NCI-H748 treated with DMSO at 0.1 percent for 48 hours (cell line): ENCODE results near the gene RBMS3.

Experiments
- DNase-seq: peaks from one replicate; lab custom pipeline; 2025; lab: John Stamatoyannopoulos, UW

RBMS3 gene

DNA sequence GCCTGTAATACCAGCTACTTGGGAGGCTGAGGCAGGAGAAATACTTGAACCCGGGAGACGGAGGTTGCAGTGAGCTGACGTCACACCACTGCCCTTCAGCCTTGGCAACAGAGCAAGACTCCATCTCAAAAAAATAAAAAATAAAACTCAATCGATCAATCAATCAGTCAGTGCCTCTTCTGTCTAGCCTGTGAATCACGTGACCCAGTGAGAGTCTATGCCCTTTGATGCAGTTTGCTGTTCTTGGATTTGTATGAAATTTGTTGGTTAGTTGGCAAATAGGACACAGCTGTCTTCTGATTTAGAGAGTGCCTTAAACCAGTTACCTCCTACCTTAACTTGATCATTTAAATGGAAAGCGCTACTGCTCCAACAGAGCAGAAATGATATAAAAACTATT, 3.6 kb upstream of the RBMS3 start:
- no peak for DNase-seq

DNA sequence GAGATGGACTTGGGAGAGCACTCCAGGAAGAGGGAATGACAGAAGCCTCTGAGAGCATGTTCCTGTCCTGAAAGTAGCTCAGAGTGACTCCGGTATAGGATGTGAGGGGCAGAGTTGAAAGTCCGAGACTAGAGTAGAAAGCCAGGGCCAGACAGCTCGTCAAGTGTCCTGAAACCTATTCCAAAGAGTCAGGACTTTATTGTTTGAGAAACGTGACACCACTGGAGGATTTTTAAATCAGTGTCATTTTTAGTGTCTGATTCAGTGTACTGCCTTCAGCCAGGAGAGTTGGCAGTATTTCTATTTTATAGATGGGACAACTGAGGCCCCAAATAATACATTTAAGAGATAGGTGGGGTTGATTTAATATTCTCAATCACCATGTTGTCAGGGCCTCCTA, 1.6 kb upstream of the RBMS3 start:
- DNase-seq: no peak

DNA sequence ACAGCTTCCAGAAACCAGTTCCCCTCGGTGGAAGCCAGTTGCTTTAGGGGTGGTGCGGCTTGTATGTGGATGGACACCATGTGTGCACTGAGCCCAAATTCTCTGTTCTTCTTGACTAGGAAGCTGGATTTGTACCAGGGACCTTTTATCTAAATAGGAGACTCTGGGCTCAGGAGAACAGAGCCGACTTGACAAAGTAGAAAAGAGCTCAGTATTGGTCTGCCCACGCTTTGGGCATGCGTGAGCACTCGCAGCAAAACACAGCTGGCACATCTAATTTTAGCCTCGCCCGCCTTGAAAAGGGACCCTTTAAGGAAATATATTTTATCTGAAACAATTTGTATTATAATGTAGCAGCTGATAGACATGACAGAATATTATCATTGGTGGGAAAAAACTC, 1.1 kb upstream of the RBMS3 start:
- no peak for DNase-seq

DNA sequence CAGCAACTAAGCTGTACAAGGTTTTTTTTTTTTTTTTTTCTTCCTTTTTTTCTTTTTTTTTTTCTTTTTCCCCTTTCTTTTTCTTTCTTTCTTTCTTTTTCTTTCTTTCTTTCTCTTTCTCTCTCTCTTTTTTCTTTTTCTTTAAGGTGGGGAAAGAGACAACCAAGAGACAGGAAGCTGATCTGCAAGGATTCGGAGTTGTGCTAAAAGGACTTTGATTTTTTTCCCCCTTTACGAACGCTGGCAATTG, 148 bp downstream of the RBMS3 start:
- no peak for DNase-seq

DNA sequence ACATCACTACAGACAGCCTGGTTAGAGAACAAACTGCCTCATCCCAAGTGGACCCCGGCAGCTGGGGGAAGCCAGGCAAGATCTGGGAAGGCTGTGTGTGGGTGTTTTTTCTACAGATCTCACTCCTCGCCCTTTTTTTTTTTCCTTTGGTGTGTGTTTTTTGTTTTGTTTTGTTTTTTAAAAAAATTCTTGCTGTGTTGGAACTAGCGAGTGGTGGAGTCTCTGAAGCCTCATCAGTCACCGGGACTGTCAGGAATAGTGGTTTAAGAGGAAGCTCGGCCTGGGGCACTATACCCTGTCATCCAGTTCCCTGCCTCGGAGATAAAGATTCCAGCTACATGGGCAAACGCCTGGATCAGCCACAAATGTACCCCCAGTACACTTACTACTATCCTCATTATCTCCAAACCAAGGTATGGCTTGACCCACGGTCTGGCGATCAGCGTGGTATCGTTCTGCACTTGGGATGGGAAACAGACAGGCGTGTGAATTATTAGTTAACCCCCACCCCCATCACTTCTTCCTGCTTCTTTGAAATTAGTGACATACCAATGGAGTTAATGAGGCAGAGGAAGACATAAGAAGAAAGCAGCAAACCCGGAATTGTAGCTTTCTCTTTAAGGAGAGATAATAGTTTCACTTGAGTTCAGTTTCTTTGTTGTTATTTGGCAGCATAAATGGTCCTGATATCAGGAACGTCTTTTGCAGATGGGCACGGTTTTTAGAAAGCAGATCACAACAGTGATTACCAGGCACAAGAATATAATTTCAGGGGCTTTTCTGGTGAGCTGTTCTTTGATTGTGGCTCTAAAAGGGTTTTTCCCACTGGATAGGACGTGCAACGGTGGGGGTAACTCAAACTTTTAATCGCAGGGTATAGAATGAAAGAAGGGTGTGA, 722 bp downstream of the RBMS3 start:
- DNase-seq: no peak

DNA sequence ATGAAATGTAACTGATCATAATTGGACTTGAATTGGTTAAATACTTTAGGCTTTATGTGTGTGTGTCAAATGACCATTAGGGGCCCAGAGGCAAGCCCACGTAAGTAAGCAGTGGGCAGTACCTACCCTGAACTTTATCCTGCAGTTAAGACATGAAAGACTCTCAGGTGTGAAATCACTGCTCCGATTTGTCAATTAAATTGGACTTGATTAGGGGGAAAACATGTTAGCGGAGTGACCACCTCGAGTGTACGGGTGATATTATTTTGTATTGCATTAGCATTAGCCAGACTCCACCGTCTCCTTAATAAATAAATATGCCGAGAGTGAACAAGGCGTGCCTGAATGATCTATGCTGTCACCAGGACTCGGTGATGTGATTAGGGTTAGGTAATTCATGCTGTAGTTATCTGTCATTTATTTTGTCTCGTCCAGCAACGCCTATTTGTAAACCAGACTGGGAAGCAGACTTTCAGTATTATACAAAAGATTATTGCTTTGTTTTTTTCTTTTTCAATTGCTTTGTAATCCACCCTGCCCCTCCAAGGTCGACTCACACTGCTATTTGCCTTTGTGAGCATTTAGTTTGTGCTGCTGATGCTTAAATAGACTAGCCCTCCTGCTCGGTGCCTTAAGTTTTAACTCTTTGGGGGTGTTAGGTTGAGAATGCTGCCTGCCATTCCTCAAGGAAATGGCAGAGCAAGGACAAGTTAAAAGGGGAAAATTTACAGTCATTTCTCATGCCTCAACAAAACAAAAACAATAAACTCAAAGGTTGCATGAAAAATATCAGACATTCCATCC, 1.8 kb downstream of the RBMS3 start:
- DNase-seq: no peak

DNA sequence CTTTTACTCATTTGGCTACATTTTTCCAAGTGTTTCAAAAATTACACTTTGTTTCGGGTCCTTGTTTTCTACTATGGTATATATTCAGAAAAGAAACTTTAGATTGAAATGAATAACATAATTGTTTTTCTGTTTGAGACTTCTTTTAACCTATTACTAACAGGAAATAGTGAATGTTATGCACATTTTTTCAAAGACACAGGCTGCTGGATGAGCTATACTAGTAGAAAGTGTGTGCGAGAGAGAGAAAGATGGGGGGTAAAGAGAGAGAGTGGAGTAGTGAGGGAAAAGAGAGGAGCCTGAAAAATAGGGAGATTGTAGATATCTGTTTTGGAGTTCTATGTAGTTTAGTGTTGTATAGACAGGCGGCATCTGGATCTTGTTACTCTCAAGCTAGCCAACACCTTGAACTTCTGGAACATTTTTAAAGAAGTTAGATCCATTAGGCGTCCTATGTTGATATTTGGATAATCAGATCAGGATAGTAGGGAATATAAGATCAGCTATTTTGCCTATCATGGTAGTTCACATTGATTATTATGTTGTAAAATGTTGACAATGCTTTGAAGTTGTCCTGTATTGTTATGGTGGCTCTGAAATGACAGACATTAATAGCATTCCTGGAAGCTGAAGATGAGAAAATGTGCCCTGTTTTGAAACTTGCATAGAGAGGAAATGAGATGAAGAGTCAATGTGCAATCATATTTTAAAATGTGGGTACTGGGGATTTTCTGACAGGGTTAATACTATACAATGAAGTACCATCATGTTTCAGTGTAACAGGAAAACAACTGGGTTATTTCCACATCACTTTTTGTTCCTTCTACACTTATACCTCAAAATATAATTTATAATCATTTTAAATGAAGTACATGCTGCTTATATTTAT, 2.6 kb downstream of the RBMS3 start:
- no peak for DNase-seq

DNA sequence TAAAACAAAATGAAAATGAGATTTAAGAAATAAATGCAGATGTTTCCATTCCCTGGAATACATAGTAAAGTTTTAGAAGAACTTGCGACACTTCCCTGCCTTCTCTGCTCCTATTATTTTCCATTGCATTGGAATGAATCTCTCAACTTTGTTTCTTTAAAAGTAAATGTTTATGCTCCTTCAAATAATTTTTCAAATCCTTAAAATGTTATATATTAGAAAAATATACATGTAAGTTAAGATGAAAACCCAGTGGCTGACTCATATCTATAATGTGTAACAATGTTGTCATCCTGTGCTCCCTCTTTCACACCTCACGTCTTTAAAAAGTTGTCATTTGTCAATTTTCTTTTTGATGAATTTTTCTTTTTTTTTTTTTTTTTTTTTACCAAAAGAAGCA, 3.6 kb downstream of the RBMS3 start:
- DNase-seq: no peak

DNA sequence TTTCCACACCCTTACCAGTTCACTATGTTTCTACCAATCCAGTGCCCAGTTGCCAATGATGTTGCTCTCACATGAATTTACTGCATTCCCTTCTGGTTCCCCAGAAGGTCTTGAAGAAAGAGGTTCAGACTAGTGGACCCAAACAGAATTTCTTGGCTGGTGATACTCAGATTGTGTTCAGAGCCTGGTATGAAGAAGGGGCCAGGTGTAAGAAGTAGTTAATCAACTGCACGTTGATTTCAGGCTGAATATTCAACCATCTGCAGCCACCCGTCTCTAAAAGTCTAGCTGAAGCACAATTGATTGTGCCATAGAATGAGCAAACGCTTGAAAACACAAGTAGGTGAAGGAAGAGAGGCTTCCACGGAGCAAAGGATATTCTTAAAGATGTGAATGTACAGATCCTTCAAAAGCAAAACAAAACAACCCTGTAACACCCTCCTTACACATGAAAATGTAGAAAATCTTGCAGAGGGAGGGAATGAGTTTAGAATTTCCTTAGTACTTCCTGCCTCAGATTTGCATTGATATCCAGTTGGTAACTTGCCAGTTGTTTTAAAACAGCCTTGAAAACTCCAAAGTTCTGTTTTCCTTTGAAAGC, 4.7 kb downstream of the RBMS3 start:
- DNase-seq: no peak

DNA sequence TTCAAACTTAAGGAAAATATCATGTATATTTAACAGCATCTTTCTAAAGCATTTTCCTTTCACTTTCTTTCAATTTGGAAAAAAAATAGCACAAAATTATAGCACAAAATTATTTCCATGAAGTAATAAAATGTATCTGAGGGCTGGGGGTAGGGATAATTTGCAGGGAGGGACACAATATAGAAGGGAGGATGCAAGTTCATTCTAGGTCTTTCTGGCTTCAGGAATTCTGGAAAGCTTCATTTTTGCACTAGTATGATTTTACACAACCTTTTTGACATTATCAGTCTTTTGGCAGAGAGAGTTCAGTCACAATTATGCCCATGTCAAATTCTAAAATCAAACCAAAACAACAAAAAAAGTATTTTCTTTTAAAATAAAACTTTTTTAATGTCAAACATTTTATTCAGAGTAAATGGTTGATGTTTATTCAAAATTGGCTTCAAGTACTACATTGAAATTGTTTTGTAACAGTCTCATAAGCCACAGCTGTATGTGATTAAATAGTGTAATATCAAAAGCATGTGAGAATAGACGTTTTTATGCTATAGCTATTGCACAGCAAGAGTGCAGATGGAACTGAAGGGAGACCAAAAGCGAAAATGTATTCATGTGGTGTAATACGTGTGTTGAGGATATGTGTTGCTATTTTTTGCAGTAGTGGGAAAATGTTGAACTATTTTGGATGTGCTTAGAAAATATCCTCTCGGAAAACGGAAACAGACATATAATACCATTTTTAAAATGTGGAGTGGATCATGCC, 5.8 kb downstream of the RBMS3 start:
- no peak for DNase-seq

DNA sequence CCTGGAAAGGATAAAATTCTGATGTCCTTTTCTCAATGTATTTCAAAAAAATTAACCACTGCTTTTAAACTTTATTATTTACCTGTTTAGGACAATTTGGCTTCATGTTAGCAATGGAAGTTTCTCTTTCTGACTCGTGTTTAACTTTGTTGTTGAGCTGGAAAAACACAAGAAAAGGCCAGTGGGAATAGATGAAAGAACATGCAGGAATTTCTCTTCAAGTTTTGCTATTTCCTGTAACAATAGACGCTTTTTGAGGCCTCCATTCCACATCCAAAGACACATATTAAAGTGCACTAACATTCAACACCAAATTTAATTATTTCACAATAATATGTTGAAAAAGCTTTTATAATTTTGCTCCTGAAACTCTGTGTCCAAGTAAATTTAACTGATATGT, 9.7 kb downstream of the RBMS3 start:
- DNase-seq: no peak

DNA sequence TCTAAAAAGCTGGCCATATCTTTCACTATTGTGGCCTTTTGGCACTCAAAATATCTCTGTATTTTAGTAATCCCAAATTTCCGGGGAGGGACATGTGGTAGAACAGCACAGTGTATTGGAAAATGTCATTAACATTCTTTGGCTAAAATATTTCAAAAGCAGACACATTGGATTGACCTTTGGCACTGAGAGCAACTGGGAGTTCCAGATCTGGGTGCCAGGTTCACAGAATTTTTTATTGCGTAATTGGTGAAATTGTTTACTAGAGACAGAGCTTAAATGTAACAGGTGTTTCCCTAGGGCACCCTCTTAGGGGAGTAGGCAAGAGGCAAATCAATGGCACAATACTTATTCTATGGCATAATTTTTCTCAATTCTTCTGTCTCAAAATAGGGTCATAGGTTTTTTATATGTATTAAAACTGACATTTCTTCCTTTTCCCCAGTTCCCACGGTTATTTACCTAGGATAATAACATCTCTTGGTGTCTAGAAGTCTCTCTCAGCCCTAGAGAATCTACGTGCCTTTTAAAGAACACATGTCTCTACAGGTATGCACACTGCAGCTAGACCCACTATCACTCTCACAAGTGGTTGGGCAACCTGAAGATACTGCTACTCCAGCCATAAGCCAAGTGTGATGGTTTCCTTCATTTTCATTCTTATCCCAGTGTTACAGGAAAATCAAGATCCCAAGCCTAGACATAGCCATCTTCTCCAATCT, 10.6 kb downstream of the RBMS3 start:
- no peak for DNase-seq

DNA sequence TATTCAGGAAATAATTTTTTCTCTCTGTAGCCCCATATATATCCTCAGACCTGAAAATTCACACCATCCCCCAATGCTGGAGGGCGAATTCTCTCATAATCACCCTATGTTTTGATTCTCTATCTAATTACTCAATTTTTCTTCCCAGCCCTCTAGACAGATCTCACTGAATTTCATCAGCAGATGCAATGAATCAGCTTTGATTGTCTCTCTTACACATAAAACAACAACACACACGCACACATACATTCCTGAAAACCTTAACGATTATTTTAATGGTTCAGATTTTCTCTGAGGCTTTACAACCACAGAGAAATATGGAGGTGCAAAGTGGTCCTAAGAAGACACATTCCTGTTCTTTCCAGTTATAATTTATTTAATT, 11.1 kb downstream of the RBMS3 start:
- DNase-seq: no peak

DNA sequence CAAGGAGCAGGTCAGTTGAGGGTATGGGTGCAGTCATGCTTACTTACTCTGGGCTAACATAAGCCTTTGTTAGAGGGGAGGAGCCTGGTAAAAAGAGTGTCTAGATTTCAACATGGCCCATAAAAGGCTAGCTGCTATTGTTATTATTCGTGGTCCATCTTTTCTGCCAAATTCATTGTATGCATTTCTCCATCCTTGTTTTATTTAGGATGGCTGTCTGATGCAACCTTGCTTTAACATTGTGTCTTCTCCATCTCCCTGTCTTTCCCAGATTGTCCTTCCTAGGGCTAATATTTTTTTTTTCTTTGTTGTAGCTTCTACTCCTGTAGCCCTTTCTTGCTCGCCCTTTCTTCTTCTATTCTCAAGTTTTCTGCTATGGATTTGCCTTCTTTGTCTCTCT, 12.6 kb downstream of the RBMS3 start:
- no peak for DNase-seq

DNA sequence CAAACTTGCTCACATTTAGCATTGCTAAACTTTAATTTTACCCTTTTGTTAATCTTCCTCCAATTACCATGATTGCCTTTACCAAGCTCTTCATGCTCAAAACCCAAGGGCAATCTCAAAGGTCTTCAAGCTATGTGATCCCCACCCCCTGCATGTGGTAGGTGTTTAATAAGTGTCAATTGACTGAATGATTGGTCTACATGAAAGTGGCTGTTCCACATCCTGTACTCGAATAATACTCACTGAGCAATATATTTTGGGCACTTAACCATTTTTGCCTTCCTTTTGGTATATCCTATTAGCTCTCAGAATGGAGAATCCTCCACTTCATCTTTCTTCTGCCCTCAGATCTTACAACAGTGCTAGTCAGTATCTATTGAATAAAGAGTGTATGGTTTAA, 17.1 kb downstream of the RBMS3 start:
- no peak for DNase-seq

DNA sequence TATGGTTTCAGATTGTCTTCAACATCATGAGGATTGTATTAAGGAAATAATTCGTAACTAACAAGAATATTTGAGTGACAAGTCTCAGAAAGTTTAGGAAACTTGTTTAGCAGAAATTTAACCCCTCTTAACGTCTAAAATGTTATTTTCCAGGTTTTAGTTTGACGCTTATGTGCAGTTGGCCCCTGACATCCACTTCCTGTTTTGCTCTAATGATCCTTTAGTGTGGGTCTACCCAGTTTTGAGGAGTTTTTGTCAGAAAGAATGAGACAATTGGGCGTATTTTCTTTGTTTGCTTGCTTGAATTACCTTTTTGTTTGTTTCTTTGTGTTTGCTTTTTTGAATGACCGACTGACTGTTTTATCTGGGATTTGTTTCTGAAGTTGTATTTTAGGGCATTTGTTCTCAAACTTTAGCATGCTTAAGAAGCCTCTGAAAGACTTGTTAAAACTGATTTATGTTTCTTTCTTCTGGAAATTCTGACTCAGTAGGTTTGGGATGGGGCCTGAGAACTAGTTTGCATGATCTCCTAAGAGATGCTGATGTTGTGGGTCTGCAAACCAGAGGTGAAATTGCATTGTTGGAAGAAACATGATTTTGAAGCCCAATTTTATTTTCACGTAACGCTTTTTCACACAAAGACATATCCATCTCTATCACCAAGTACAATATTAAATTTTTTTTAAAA, 20.6 kb downstream of the RBMS3 start:
- no peak for DNase-seq

DNA sequence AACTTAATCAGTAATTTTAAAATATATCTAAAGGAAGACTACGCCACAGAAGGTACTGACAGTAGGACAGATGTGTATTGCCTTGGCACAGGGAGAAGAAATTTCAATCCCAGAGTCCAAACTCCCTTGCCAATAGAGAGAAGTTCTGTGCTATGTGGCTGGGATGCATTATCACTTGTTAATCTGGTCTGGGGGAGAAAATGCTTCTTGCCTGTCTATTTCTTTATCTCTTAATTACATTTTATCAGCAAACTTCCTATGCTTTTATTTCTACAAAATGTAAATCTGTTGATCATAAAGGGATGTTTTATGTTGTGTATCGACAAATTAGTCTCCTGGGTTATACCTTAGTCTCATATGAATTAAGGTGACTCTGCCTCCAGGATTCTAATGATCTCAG, 21.7 kb downstream of the RBMS3 start:
- DNase-seq: no peak

DNA sequence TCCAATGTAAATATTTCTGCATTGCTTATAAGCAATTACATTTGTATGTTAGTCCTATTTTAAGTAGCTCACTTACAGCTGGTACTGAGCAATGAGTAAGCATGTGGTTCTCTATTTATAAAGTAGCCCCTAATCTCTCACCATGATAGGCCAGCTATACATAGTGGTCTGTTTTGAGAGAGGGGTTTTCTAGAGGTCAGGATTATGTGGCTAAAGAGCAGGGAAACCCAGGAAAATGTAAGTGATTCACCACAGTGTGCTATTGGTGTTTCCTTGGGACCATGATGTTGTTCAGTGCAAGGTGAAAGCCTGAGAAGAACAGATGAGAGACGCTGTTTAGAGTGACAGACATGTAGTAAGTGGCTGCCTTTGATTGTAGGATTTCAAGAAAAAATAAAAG, 26.4 kb downstream of the RBMS3 start:
- DNase-seq: no peak

DNA sequence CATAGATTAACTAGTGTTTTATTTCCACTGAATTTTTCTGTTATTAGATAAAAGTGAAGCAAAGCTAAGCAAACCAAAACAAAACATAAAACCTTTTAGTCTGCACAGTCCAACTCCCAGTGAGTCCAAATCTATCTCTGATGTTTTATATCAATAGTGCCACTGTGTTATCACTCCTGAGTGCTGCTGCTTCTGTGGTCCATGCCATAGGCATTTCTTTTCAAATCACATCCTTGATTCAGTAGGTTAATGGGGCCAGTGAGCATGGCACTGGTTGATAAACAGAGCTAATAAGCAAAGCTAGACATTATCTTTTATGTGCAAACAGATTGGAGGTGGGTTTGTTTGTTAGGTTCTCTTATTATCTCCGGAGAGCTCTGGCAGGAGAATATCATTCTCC, 30.0 kb downstream of the RBMS3 start:
- no peak for DNase-seq

DNA sequence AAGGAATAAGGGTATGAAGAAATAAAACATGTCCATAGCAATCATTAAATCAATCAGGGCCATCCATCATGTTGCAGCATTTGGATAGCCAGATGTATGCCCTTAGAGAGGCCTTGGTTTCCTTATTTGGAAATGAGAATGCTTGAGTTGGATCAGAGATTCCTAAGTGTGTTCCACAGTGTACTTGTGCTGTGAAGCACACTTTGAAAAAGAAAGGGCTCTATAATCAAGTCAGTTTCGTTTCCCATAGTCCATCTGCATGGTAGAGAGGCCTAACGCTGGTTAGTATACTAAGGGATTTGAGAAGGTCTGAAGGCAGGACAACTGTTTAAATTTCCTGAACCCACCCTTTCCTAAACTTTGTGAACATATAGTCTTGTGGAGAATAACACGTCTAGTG, 30.9 kb downstream of the RBMS3 start:
- DNase-seq: no peak
